ENCODE results near the gene ABHD2. TPM values are rescaled to one million over a fixed set of nuclear protein-coding genes. Genes with fewer than 3 reads are reported as not detected.

The ABHD2 gene
- total RNA-seq, 4 donors from 2014 or later: 27.4 to 117 (median 54.2) TPM

DNA sequence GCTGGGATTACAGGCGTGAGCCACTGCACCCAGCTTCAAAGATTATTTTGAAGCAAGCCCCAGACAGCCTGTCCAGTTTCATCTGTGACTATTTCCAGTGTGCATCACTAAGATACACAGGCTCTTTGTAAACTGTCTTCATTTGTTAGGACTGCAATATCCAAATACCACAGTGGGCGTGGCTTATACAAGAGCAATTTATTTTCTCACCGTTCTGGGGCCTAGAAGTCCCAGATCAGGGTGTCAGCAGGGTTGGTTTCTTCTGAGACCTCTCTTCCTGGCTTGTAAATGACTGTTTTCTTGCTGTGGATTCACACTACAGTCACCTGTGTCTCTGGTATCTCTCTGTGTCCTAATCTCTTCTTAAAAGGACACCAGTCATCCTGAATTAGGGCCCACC, 73.4 kb downstream of the ABHD2 start:
- Histone ChIP-seq H3K9me3 (no peaks in the 10 kb centered on the region), H3K27ac (no peak overlapping the region), H3K36me3 (no peaks in the 10 kb centered on the region), H3K4me1 (no peaks in the 10 kb centered on the region), H3K4me3 (no peak overlapping the region), H3K27me3 (no peaks in the 10 kb centered on the region)
- intact Hi-C loops (cut with DNase I; ENCODE audit: low total_unique reads): no loop called here
- TF ChIP-seq, protein P1, sequence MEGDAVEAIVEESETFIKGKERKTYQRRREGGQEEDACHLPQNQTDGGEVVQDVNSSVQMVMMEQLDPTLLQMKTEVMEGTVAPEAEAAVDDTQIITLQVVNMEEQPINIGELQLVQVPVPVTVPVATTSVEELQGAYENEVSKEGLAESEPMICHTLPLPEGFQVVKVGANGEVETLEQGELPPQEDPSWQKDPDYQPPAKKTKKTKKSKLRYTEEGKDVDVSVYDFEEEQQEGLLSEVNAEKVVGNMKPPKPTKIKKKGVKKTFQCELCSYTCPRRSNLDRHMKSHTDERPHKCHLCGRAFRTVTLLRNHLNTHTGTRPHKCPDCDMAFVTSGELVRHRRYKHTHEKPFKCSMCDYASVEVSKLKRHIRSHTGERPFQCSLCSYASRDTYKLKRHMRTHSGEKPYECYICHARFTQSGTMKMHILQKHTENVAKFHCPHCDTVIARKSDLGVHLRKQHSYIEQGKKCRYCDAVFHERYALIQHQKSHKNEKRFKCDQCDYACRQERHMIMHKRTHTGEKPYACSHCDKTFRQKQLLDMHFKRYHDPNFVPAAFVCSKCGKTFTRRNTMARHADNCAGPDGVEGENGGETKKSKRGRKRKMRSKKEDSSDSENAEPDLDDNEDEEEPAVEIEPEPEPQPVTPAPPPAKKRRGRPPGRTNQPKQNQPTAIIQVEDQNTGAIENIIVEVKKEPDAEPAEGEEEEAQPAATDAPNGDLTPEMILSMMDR (IDR thresholded peaks at IDR 0.05): no peak
- TF ChIP-seq POLR2A (IDR thresholded peaks at IDR 0.05): no peak
- DNase-seq: no peak

DNA sequence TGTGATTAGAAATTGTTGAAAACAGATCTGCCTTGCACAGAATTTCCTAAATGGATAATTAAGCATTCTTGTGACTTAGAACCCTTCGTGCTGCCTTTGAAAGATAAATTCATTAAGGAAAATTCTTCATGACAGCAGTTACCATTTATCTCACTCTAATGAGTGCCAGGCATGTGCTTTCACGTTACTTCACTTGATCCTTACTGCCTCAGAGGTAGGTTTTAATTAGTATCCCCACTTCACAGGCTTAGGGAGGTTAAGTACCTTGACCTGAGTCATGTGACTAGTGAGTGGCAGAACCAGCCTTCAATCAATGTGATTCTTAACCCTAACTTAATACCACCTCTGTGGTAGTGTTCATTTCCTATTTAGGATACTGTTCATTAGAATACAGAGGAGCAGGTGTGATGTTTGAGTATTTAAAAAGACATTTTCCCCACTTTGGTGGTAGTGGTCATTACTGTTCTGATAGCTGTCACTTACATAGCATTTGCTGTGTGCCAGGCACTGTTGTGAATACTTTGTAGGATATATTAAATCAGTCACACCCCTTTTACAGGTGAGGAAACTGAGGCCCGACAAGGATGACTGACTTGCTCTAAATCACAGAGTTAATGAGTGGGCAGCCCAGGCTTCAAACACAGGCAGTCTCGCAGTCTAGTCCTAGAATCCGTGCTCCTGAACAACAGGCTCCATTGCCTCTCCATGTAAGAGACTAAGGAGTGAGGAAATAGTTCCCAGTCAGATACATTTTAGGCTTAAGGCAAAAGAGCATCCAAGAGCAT, 75.2 kb downstream of the ABHD2 start:
- H3K9me3 ChIP-seq: no peaks in the 10 kb centered on the region
- no peak overlapping the region for H3K27ac ChIP-seq
- intact Hi-C loops (cut with DNase I; ENCODE audit: low total_unique reads): no loop called here

GRCh38 chr15:89164712-89165211, 76.5 kb downstream of the ABHD2 start:
- no peaks in the 10 kb centered on the region for H3K27me3 ChIP-seq
- intact Hi-C loops (cut with DNase I; ENCODE audit: low total_unique reads): no loop called here
- no peaks in the 10 kb centered on the region for H3K4me1 ChIP-seq

More for the DNA sequence above, 75.2 kb downstream of the ABHD2 start:
- Histone ChIP-seq H3K27me3 (no peaks in the 10 kb centered on the region), H3K4me1 (no peaks in the 10 kb centered on the region), H3K4me3 (no peak overlapping the region), H3K36me3 (no peaks in the 10 kb centered on the region)
- TF ChIP-seq POLR2A (IDR thresholded peaks at IDR 0.05): no peak
- TF ChIP-seq, protein P1 (IDR thresholded peaks at IDR 0.05): no peak
- DNase-seq: no peak

DNA sequence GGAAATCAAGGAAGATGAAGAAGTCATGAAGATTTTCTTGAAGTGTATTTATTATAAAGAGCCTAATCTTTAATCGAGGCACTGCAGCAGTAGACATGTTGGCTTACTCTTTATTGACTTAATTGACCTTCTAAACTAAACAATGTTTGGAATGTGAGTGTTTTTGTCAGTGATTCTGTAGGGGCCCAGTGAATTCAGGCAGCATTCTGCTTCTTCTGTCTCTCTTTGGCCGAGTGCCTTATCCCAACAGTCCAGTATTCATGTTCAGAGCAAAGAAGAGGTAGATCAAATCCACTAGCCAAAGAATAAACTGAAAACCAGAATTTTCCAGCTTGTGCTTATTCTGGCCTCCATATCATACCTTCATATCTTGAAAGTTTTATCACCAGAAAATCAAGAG, 77.4 kb downstream of the ABHD2 start:
- no peak for DNase-seq
- Histone ChIP-seq H3K27me3 (no peaks in the 10 kb centered on the region), H3K36me3 (no peaks in the 10 kb centered on the region), H3K4me1 (no peaks in the 10 kb centered on the region), H3K9me3 (no peaks in the 10 kb centered on the region), H3K27ac (peak overlapping the region; percentile 31 to 58), H3K4me3 (no peak overlapping the region)
- intact Hi-C loops (cut with DNase I; ENCODE audit: low total_unique reads): no loop called here
- TF ChIP-seq POLR2A (IDR thresholded peaks at IDR 0.05): no peak
- TF ChIP-seq, protein P1 (IDR thresholded peaks at IDR 0.05): no peak

More at GRCh38 chr15:89164712-89165211, 76.5 kb downstream of the ABHD2 start:
- Histone ChIP-seq H3K27ac (peak overlapping the region in 1 of 2 donors; percentile 43), H3K9me3 (no peaks in the 10 kb centered on the region), H3K4me3 (no peak overlapping the region), H3K36me3 (no peaks in the 10 kb centered on the region)
- peak in 1 of 2 donors; percentile 43 for DNase-seq
- TF ChIP-seq, protein P1 (IDR thresholded peaks at IDR 0.05): no peak
- no peak for TF ChIP-seq POLR2A (IDR thresholded peaks at IDR 0.05)
